HEK293 (cell line): Measurements from ENCODE around the gene BTG2.

Source experiments
- CTCF ChIP-seq: fragments of 450-650 bp; formaldehyde crosslinking; IDR thresholded peaks from 2 replicates; pipeline ENCODE4 v1.5.1; 2016; ENCODE audit warnings: missing biosample characterization, missing genetic modification characterization
- ELK4 ChIP-seq: IDR thresholded peaks from 2 replicates; pipeline ENCODE4 v1.6.1; 2011; ENCODE audit warnings: mild to moderate bottlenecking, low read depth, low read length, borderline replicate concordance
- GLI4 ChIP-seq: fragments of 450-650 bp; formaldehyde crosslinking; IDR thresholded peaks from 2 replicates; pipeline ENCODE4 v1.5.1; 2016; ENCODE audit warnings: missing biosample characterization, missing genetic modification characterization
- KLF1 ChIP-seq: fragments of 450-650 bp; formaldehyde crosslinking; IDR thresholded peaks from 2 replicates; pipeline ENCODE4 v1.5.1; 2016; ENCODE audit warnings: missing biosample characterization, missing genetic modification characterization
- ZBTB17 ChIP-seq: fragments of 450-650 bp; formaldehyde crosslinking; IDR thresholded peaks from 2 replicates; pipeline ENCODE4 v1.5.1; 2016; ENCODE audit warnings: missing biosample characterization, missing genetic modification characterization
- ZBTB6 ChIP-seq: fragments of 450-650 bp; formaldehyde crosslinking; IDR thresholded peaks from 2 replicates; pipeline ENCODE4 v1.5.1; 2017; ENCODE audit warnings: missing biosample characterization, missing genetic modification characterization
- ZFHX2 ChIP-seq: fragments of 450-650 bp; formaldehyde crosslinking; conservative IDR thresholded peaks from 2 replicates; pipeline ENCODE4 v1.5.1; 2016; ENCODE audit warnings: missing biosample characterization, missing genetic modification characterization
- ZNF114 ChIP-seq: fragments of 450-650 bp; formaldehyde crosslinking; IDR thresholded peaks from 2 replicates; pipeline ENCODE4 v1.5.0; 2017; ENCODE audit warnings: missing biosample characterization, missing genetic modification characterization
- ZNF350 ChIP-seq: fragments of 450-650 bp; formaldehyde crosslinking; IDR thresholded peaks from 2 replicates; pipeline ENCODE4 v1.5.0; 2017; ENCODE audit warnings: missing biosample characterization, mild to moderate bottlenecking, missing genetic modification characterization
- ZNF473 ChIP-seq: fragments of 450-650 bp; formaldehyde crosslinking; IDR thresholded peaks from 2 replicates; pipeline ENCODE4 v1.5.1; 2017; ENCODE audit warnings: missing biosample characterization, missing genetic modification characterization
- ZNF501 ChIP-seq: fragments of 450-650 bp; formaldehyde crosslinking; IDR thresholded peaks from 2 replicates; pipeline ENCODE4 v1.5.1; 2016; ENCODE audit warnings: missing biosample characterization, missing genetic modification characterization
- ZNF513 ChIP-seq: fragments of 450-650 bp; IDR thresholded peaks from 2 replicates; pipeline ENCODE4 v1.5.1; 2018; ENCODE audit warnings: missing biosample characterization, missing genetic modification characterization
- ZNF837 ChIP-seq: fragments of 450-650 bp; formaldehyde crosslinking; IDR thresholded peaks from 2 replicates; pipeline ENCODE4 v1.5.1; 2016; ENCODE audit warnings: missing biosample characterization, missing genetic modification characterization
- TF ChIP-seq, protein P1 (sequence below): fragments of 450-650 bp; formaldehyde crosslinking; IDR thresholded peaks from 2 replicates; pipeline ENCODE4 v1.5.1; 2016; ENCODE audit warnings: missing biosample characterization, missing genetic modification characterization

DNA sequence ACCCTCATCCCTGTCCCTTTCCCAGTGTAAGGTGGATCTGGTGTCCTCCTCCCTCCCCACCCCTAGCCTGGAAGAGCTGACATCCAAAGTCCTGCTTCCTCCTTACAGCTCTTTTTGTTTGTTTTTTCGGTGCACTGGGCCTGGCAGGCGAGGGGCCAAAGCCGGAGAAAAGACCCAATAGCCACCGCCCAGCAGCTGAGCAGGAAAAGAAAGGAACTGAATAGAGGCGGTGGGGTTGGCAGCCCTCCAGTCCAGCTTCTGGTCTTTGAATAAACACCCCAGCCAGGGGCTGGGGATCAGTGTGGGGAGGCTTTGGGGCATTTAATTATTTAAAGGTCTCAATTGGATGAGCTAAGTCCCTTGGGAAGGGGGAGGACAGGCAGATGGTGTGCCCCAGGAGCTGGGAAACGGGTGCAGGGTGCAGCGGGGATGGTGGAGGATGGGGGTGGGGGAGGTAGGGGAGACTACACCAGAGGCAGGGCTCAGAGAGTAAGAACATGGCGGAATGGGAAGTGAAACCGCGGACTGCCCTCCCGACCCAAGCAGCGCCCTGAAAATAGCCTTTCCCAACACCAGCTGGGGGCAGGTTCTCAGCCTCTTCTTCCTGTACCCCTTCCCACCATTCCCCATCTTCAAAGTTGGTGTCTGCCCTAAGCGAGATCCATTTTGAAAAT is 20.2 kb downstream of the BTG2 start:
- TF ChIP-seq ZBTB17 (tag by site-specific recombination) (peak; percentile 42; the same call in 1 of the 2 replicates), CTCF (no peak), ZBTB6 (no peak), ZFHX2 (tag by site-specific recombination) (no peak; the same call in 1 of the 2 replicates), ZNF114 (no peak), ZNF350 (tag by site-specific recombination) (no peak), KLF1 (tag by site-specific recombination) (no peak), ZNF473 (tag by site-specific recombination) (no peak), ZNF837 (no peak), ZNF513 (tag by site-specific recombination) (no peak), ELK4 (no peak), ZNF501 (no peak), GLI4 (tag by site-specific recombination) (no peak)
- TF ChIP-seq, protein P1, sequence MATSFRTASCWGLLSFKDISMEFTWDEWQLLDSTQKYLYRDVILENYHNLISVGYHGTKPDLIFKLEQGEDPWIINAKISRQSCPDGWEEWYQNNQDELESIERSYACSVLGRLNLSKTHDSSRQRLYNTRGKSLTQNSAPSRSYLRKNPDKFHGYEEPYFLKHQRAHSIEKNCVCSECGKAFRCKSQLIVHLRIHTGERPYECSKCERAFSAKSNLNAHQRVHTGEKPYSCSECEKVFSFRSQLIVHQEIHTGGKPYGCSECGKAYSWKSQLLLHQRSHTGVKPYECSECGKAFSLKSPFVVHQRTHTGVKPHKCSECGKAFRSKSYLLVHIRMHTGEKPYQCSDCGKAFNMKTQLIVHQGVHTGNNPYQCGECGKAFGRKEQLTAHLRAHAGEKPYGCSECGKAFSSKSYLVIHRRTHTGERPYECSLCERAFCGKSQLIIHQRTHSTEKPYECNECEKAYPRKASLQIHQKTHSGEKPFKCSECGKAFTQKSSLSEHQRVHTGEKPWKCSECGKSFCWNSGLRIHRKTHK (tag by site-specific recombination): no peak
